GM12873 (cell line): Measurements from ENCODE around the gene NUCB1.

Experiments
- TF ChIP-seq, protein P1 (sequence below): IDR thresholded peaks from 2 replicates; pipeline ENCODE4 v1.5.1; 2012; ENCODE audit warnings: low read depth, mild to moderate bottlenecking, moderate library complexity, low read length, control low read depth; ENCODE audit not compliant: insufficient read depth; ENCODE audit errors: missing control alignments

Gene NUCB1

DNA sequence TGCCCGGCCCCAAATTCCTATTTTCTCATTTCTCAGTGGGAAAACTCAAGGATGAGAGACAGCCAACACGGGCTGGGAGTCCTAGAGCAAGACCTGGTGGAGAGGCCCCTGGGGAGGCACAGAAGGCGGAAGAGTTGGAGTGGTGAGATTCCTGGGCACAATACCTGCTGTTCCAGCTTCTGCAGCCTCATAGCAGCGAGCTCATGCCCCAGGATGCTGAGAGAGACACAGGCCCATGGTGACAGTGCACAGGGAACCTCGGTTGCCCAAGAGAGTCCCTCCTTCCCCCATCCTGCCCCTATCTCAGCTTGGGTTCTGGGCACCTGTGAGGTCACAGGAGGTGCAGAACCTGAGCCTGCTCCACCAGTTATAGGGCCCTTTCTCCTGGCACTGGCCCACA, 2.9 kb upstream of the NUCB1 start:
- TF ChIP-seq, protein P1, sequence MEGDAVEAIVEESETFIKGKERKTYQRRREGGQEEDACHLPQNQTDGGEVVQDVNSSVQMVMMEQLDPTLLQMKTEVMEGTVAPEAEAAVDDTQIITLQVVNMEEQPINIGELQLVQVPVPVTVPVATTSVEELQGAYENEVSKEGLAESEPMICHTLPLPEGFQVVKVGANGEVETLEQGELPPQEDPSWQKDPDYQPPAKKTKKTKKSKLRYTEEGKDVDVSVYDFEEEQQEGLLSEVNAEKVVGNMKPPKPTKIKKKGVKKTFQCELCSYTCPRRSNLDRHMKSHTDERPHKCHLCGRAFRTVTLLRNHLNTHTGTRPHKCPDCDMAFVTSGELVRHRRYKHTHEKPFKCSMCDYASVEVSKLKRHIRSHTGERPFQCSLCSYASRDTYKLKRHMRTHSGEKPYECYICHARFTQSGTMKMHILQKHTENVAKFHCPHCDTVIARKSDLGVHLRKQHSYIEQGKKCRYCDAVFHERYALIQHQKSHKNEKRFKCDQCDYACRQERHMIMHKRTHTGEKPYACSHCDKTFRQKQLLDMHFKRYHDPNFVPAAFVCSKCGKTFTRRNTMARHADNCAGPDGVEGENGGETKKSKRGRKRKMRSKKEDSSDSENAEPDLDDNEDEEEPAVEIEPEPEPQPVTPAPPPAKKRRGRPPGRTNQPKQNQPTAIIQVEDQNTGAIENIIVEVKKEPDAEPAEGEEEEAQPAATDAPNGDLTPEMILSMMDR, result no peak

- TF ChIP-seq, protein P1, result no peak
Measured at GRCh38 chr19:48900477-48901406, 630 bp downstream of the NUCB1 start.

- TF ChIP-seq, protein P1, result no peak
Measured at GRCh38 chr19:48905664-48906063, 5.6 kb downstream of the NUCB1 start.

- TF ChIP-seq, protein P1, result no peak
Measured at GRCh38 chr19:48906324-48906723, 6.2 kb downstream of the NUCB1 start.

GRCh38 chr19:48907671-48908070, 7.6 kb downstream of the NUCB1 start:
- TF ChIP-seq, protein P1, result no peak

GRCh38 chr19:48910803-48911202, 10.7 kb downstream of the NUCB1 start:
- TF ChIP-seq, protein P1, result no peak

DNA sequence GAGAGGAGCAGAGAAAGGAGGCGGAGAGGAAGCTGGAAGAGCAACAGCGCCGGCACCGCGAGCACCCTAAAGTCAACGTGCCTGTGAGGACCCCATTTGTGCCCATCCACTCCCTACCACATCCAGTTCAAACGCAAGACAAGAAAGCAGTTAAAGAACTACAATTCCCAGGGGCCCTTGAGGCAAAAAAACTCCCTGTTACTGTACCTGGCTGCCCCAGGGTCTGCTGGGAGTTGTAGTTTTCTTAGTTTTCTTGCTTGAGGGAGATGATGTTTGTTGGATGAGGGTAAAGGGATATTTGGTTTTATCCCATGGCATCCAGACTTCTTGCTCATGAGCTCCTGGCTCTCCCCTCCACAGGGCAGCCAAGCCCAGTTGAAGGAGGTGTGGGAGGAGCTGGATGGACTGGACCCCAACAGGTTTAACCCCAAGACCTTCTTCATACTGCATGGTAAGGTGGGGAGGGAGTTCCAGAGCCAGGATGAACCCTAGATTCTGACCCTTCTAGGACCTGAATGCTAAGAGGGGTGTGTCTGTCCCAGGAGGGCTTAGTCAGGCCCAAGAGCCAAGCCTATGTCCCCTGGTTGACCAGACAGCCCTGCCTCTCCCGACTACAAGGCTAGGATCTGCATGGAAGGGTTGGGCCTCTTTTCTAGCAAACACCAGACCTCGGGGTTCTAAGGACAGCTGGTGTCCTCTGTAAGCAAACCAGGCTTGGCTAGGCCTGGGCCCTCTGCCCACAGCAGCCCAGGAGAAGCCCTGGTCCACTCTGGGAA, 13.2 kb downstream of the NUCB1 start:
- TF ChIP-seq, protein P1, result no peak
